SK-N-SH (cell line): ENCODE data around the gene WIPI1.

ENCODE experiments used
- EP300 ChIP-seq, 2 experiments: IDR thresholded peaks; 2 replicates each; pipeline versions ENCODE4 v1.4.0 to v1.6.1; 2012; ENCODE audit warnings: borderline replicate concordance in 1 of 2, low read depth in 1 of 2, low read length in 1 of 2
- EZH2phosphoT487 ChIP-seq: fragments of 200-600 bp; sonication (generic); IDR thresholded peaks from 2 replicates; pipeline ENCODE4 v1.6.1; 2017; ENCODE audit warnings: low read depth, mixed run types, mild to moderate bottlenecking, antibody characterized with exemption, moderate library complexity, borderline replicate concordance
- RCOR1 ChIP-seq: fragments of 150-350 bp; IDR thresholded peaks from 2 replicates; pipeline ENCODE4 v1.6.1; 2017; ENCODE audit warnings: antibody characterized with exemption, low read length
- TAF1 ChIP-seq: IDR thresholded peaks from 2 replicates; pipeline ENCODE4 v1.6.1; 2012; ENCODE audit warnings: low read depth, mild to moderate bottlenecking, low read length, moderate library complexity, borderline replicate concordance
- TF ChIP-seq, protein P1 (sequence below): IDR thresholded peaks from 2 replicates; pipeline ENCODE4 v1.4.0; 2012; ENCODE audit warnings: low read depth
- TF ChIP-seq, protein P2 (sequence below): fragments of 200-600 bp; sonication (generic); IDR thresholded peaks from 2 replicates; pipeline ENCODE4 v1.6.1; 2017; ENCODE audit warnings: antibody characterized with exemption, mild to moderate bottlenecking, moderate library complexity

DNA sequence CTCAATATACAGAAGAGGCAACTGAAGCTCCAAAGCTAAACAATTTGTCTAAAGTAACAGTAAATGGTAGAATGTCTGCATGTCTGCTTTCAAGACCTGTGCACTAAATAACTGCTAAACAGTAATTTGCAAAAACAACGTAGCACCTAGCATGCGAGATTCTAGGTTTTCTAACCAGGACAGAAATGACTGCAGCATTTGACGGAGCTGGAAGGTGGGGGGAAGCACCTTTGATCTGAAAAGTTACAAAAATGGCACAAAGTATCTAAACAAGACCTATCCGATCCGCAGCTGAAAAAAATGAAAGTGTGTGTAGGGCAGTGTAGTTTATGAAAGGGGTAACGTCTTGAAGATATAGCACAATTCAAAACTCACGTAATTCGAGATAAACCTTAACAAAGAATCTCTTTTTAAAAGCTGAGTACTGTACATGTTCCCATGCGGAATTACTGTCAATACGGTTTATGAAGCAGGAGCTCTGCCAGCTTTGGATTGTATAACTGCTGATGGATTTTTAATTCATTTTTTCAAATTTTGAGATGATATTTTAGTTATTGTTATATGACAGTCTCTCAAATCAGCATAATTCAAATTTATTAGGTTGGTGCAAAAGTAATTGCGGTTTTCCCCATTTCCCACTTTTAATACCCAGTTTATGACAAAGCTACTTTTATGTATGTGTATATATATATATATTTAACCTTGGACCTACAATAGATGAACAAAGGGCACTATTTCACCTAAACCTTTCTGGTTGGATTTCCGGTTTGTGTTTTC, 1.2 kb upstream of the WIPI1 start:
- TF ChIP-seq, protein P1, sequence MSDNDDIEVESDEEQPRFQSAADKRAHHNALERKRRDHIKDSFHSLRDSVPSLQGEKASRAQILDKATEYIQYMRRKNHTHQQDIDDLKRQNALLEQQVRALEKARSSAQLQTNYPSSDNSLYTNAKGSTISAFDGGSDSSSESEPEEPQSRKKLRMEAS = no peak
- no peak for TF ChIP-seq EP300 (IDR thresholded peaks at IDR 0.05; ENCODE audit: borderline replicate concordance in 1 of 2, low read depth in 1 of 2, low read length in 1 of 2)
- no peak for TF ChIP-seq TAF1
- TF ChIP-seq, protein P2, sequence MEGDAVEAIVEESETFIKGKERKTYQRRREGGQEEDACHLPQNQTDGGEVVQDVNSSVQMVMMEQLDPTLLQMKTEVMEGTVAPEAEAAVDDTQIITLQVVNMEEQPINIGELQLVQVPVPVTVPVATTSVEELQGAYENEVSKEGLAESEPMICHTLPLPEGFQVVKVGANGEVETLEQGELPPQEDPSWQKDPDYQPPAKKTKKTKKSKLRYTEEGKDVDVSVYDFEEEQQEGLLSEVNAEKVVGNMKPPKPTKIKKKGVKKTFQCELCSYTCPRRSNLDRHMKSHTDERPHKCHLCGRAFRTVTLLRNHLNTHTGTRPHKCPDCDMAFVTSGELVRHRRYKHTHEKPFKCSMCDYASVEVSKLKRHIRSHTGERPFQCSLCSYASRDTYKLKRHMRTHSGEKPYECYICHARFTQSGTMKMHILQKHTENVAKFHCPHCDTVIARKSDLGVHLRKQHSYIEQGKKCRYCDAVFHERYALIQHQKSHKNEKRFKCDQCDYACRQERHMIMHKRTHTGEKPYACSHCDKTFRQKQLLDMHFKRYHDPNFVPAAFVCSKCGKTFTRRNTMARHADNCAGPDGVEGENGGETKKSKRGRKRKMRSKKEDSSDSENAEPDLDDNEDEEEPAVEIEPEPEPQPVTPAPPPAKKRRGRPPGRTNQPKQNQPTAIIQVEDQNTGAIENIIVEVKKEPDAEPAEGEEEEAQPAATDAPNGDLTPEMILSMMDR = no peak
- TF ChIP-seq RCOR1 = no peak
- no peak for TF ChIP-seq EZH2phosphoT487
